IMR-90 (cell line): ENCODE data around the gene CRACDL. TPM values are rescaled to one million over a fixed set of nuclear protein-coding genes. Genes with fewer than 3 reads are reported as not detected.

Experiments
- ATAC-seq: fragments of 200-7000 bp; cut with Tn5 transposase; 2 replicates; pipeline ENCODE4 v1.9.1; 2020; ENCODE audit warnings: low read depth, mild to moderate bottlenecking, moderate library complexity
- BruUV-seq: library from RNA; stranded (reverse); fragments of 400-500 nt; replicated peaks from 2 replicates; lab custom pipeline; 2021; lab: Mats Ljungman, UMichigan
- CTCF ChIA-PET: fragments of 300-600 bp; formaldehyde crosslinking; extraction: SDS; loops from one replicate; lab custom pipeline; 2021; ENCODE audit warnings: antibody characterized with exemption; lab: Yijun Ruan, JAX
- POLR2A ChIA-PET: fragments of 300-600 bp; sonication (Branson Sonifier 250); formaldehyde crosslinking; loops from one replicate; lab custom pipeline; 2022; ENCODE audit warnings: antibody characterized with exemption; ENCODE audit not compliant: unreplicated experiment; lab: Charles Lee
- DNase-seq: peaks from one replicate; pipeline ENCODE4 v3.0.0; 2013
- H2AFZ ChIP-seq: replicated peaks from 2 replicates; pipeline ENCODE3; 2013; ENCODE audit warnings: low read length, mild to moderate bottlenecking; ENCODE audit not compliant: poor library complexity
- H2AK5ac ChIP-seq: 2 replicates; pipeline ENCODE4 v1.6.1; 2013; ENCODE audit warnings: low read depth, low read length, inconsistent platforms
- H2AK9ac ChIP-seq: replicated peaks from 2 replicates; pipeline ENCODE3; 2013; ENCODE audit warnings: mild to moderate bottlenecking, low read depth, low read length, moderate library complexity; ENCODE audit not compliant: poor library complexity
- H2BK120ac ChIP-seq: 2 replicates; pipeline ENCODE4 v1.6.1; 2013; ENCODE audit warnings: low read depth, low read length, inconsistent platforms
- H2BK15ac ChIP-seq: 3 replicates; pipeline ENCODE4 v1.6.1; 2013; ENCODE audit warnings: low read depth, low read length, inconsistent platforms
- H2BK20ac ChIP-seq: 2 replicates; pipeline ENCODE4 v1.6.1; 2013; ENCODE audit warnings: low read depth, mild to moderate bottlenecking, inconsistent platforms, low read length, moderate library complexity
- H2BK5ac ChIP-seq: 2 replicates; pipeline ENCODE4 v1.6.1; 2013; ENCODE audit warnings: mild to moderate bottlenecking, low read depth, low read length, inconsistent platforms; ENCODE audit not compliant: poor library complexity, severe bottlenecking
- H3K14ac ChIP-seq: replicated peaks from 2 replicates; pipeline ENCODE4 v1.6.1; 2013; ENCODE audit warnings: low read depth, low read length, inconsistent platforms
- H3K18ac ChIP-seq: 2 replicates; pipeline ENCODE4 v1.6.1; 2013; ENCODE audit warnings: low read depth, low read length, control low read depth
- H3K23ac ChIP-seq: 2 replicates; pipeline ENCODE4 v1.6.1; 2013; ENCODE audit warnings: low read depth, low read length, inconsistent platforms
- H3K27ac ChIP-seq: 2 replicates; pipeline ENCODE4 v1.5.1; 2013; ENCODE audit warnings: mild to moderate bottlenecking, control low read depth, low read length; ENCODE audit not compliant: insufficient read depth
- H3K27me3 ChIP-seq: 2 replicates; pipeline ENCODE4 v1.6.1; 2013; ENCODE audit warnings: low read length; ENCODE audit not compliant: control insufficient read depth, insufficient read depth
- H3K36me3 ChIP-seq: 2 replicates; pipeline ENCODE4 v1.6.1; 2013; ENCODE audit warnings: low read length, mixed read lengths; ENCODE audit not compliant: control insufficient read depth, insufficient read depth
- H3K4ac ChIP-seq: 2 replicates; pipeline ENCODE4 v1.6.1; 2013; ENCODE audit warnings: low read depth, low read length, inconsistent platforms
- H3K4me1 ChIP-seq: 2 replicates; pipeline ENCODE4 v1.6.1; 2013; ENCODE audit warnings: low read length, mixed read lengths; ENCODE audit not compliant: control insufficient read depth, insufficient read depth
- H3K4me2 ChIP-seq: 2 replicates; pipeline ENCODE4 v1.6.1; 2013; ENCODE audit warnings: low read depth, mild to moderate bottlenecking, control low read depth, low read length, moderate library complexity
- H3K4me3 ChIP-seq: 2 replicates; pipeline ENCODE4 v1.5.1; 2013; ENCODE audit warnings: low read depth, mild to moderate bottlenecking, control low read depth, low read length, moderate library complexity; ENCODE audit not compliant: insufficient read depth
- H3K56ac ChIP-seq: 2 replicates; pipeline ENCODE4 v1.6.1; 2013; ENCODE audit warnings: low read length, inconsistent platforms; ENCODE audit not compliant: insufficient read depth; ENCODE audit errors: extremely low read depth
- H3K79me1 ChIP-seq, 2 experiments: 2 replicates each; pipeline ENCODE4 v1.6.1; 2013; ENCODE audit warnings: low read length in 2 of 2, inconsistent platforms in 1 of 2, low read depth in 1 of 2
- H3K9ac ChIP-seq: 2 replicates; pipeline ENCODE4 v1.6.1; 2013; ENCODE audit warnings: low read depth, low read length, control low read depth
- H3K9me1 ChIP-seq: 2 replicates; pipeline ENCODE4 v1.6.1; 2013; ENCODE audit warnings: low read length, inconsistent platforms; ENCODE audit not compliant: insufficient read depth
- H3K9me3 ChIP-seq: 2 replicates; pipeline ENCODE4 v1.6.1; 2013; ENCODE audit warnings: low read length; ENCODE audit not compliant: control insufficient read depth, insufficient read depth
- H4K20me1 ChIP-seq: 2 replicates; pipeline ENCODE4 v1.6.1; 2013; ENCODE audit warnings: low read length, inconsistent platforms; ENCODE audit not compliant: insufficient read depth
- H4K5ac ChIP-seq: 2 replicates; pipeline ENCODE4 v1.6.1; 2013; ENCODE audit warnings: mild to moderate bottlenecking, low read depth, low read length, control low read depth
- H4K8ac ChIP-seq, 2 experiments: 2 replicates each; pipeline ENCODE4 v1.6.1; 2013; ENCODE audit warnings: low read depth in 2 of 2, low read length in 2 of 2, control low read depth in 1 of 2, inconsistent platforms in 1 of 2
- H4K91ac ChIP-seq: 2 replicates; pipeline ENCODE4 v1.6.1; 2013; ENCODE audit warnings: low read depth, low read length, inconsistent platforms; ENCODE audit not compliant: insufficient read depth
- BHLHE40 ChIP-seq: fragments of 150-350 bp; IDR thresholded peaks from 2 replicates; pipeline ENCODE4 v1.6.1; 2016; ENCODE audit warnings: mild to moderate bottlenecking, low read depth, low read length
- CEBPB ChIP-seq: IDR thresholded peaks from 2 replicates; pipeline ENCODE4 v1.6.1; 2012; ENCODE audit warnings: low read depth, low read length, improper control_type of control experiment
- CHD1 ChIP-seq: IDR thresholded peaks from 2 replicates; pipeline ENCODE4 v1.6.1; 2012; ENCODE audit warnings: low read depth, low read length, improper control_type of control experiment
- FOS ChIP-seq: fragments of 150-350 bp; IDR thresholded peaks from 2 replicates; pipeline ENCODE4 v1.6.1; 2016; ENCODE audit warnings: low read depth, low read length
- MAFK ChIP-seq: IDR thresholded peaks from 2 replicates; pipeline ENCODE4 v1.6.1; 2012; ENCODE audit warnings: low read depth, low read length, improper control_type of control experiment
- MAZ ChIP-seq: IDR thresholded peaks from 2 replicates; pipeline ENCODE4 v1.6.1; 2012; ENCODE audit warnings: low read depth, mild to moderate bottlenecking, low read length, improper control_type of control experiment, moderate library complexity, borderline replicate concordance
- MXI1 ChIP-seq: IDR thresholded peaks from 2 replicates; pipeline ENCODE4 v1.6.1; 2012; ENCODE audit warnings: low read depth, mild to moderate bottlenecking, low read length, moderate library complexity, borderline replicate concordance
- NFE2L2 ChIP-seq: fragments of 150-350 bp; IDR thresholded peaks from 2 replicates; pipeline ENCODE4 v1.6.1; 2016; ENCODE audit warnings: low read depth, mild to moderate bottlenecking, low read length
- POLR2A ChIP-seq: IDR thresholded peaks from 2 replicates; pipeline ENCODE4 v1.6.1; 2012; ENCODE audit warnings: mild to moderate bottlenecking, low read depth, low read length
- RCOR1 ChIP-seq: IDR thresholded peaks from 2 replicates; pipeline ENCODE4 v1.6.1; 2012; ENCODE audit warnings: mild to moderate bottlenecking, low read length, improper control_type of control experiment; ENCODE audit not compliant: insufficient replicate concordance
- RFX5 ChIP-seq: IDR thresholded peaks from 2 replicates; pipeline ENCODE4 v1.8.0; 2012; ENCODE audit warnings: low read depth, mild to moderate bottlenecking, low read length, moderate library complexity
- SMC3 ChIP-seq: fragments of 150-350 bp; IDR thresholded peaks from 2 replicates; pipeline ENCODE4 v1.6.1; 2016; ENCODE audit warnings: low read depth, mild to moderate bottlenecking, antibody characterized with exemption, low read length, moderate library complexity
- USF2 ChIP-seq: fragments of 150-350 bp; IDR thresholded peaks from 2 replicates; pipeline ENCODE4 v1.6.1; 2017; ENCODE audit warnings: mild to moderate bottlenecking, antibody characterized with exemption, low read length, low read depth
- WGBS, 2 experiments: methylation state at CpG; one replicate each; pipeline versions ENCODE4 v1.1.5 to v1.1.7; 2013; ENCODE audit warnings: missing lambda C conversion rate in 2 of 2; ENCODE audit not compliant: insufficient read length in 1 of 2; ENCODE audit errors: extremely low coverage in 2 of 2; 5-methylcytosine and 5-hydroxymethylcytosine counted together
- dilution Hi-C: fragments of 300-500 bp; cut with HindIII; formaldehyde crosslinking; loops from one replicate; pipeline ENCODE4 v1.14.3; 2018; ENCODE audit warnings: low sequenced_read_pairs; ENCODE audit not compliant: unreplicated experiment
- in situ Hi-C: fragments of 300-500 bp; cut with MboI; formaldehyde crosslinking; loops from 3 replicates; pipeline ENCODE4 v1.14.3; 2019; ENCODE audit warnings: low sequenced_read_pairs, inconsistent platforms, mixed read lengths
- intact Hi-C: fragments of 100-400 bp; cut with micrococcal nuclease; formaldehyde crosslinking; loops from 2 replicates; pipeline ENCODE4 v1.10.0; 2022
- polyA plus RNA-seq, 3 experiments: library from polyadenylated mRNA; depleted of rRNA; stranded (reverse); fragments of >200 nt; gene quantifications; 2 replicates each; pipeline ENCODE4 v1.2.3, GENCODE V29; 2012; ENCODE audit warnings: low replicate concordance in 1 of 3
- total RNA-seq: library from RNA; depleted of rRNA; stranded (reverse); fragments of >200 nt; gene quantifications from 2 replicates; pipeline ENCODE4 v1.2.3, GENCODE V29; 2012

The CRACDL gene
- total and polyA plus RNA-seq, 2 of the 4 experiments (the other 2 are of a cell fraction): not detected

- no peak overlapping the region for H4K8ac ChIP-seq
- H3K14ac ChIP-seq: no peak overlapping the region
- ChIA-PET CTCF (no interaction called here), POLR2A (no interaction called here)
- no peak overlapping the region for H3K23ac ChIP-seq
- no peak overlapping the region for H3K4me2 ChIP-seq
- dilution Hi-C loops: no loop called here
- peaks cover 16% of the 10 kb centered on the region for H3K27me3 ChIP-seq
- no peak overlapping the region for H2AK9ac ChIP-seq
- H3K36me3 ChIP-seq: no peaks in the 10 kb centered on the region
- no CpG with 5 or more reads among the region's 10 CpGs for WGBS, 2 experiments
- TF ChIP-seq MAFK (no peak), RCOR1 (no peak), CEBPB (no peak), BHLHE40 (no peak), POLR2A (no peak), RFX5 (no peak), SMC3 (no peak), NFE2L2 (no peak), CHD1 (no peak), FOS (no peak), MXI1 (no peak), MAZ (no peak), USF2 (no peak)
- no peak overlapping the region for H2AK5ac ChIP-seq
- H3K9ac ChIP-seq: no peak overlapping the region
- no peak overlapping the region for H4K5ac ChIP-seq
- no TSS peak for BruUV-seq
- H3K4ac ChIP-seq: no peak overlapping the region
- H3K27ac ChIP-seq: no peak overlapping the region
- in situ Hi-C loops: loop anchor here (25.0 kb wide), 1 partner anchor 424 kb away; no protein-coding TSS in a partner anchor
- H2BK15ac ChIP-seq: no peak overlapping the region
- no peaks in the 10 kb centered on the region for H3K4me1 ChIP-seq
- intact Hi-C loops: loop anchor here (5.0 to 10.0 kb wide), 3 partner anchors 659 to 1426 kb away; partner anchors contain the start of gene REV1
- no peaks in the 10 kb centered on the region for H4K20me1 ChIP-seq
- no peak overlapping the region for H2AFZ ChIP-seq
- no peak overlapping the region for H3K4me3 ChIP-seq
- H3K56ac ChIP-seq: no peak overlapping the region
- H3K9me3 ChIP-seq: no peaks in the 10 kb centered on the region
- ATAC-seq: no peak
- no peak for DNase-seq
- H2BK20ac ChIP-seq: no peak overlapping the region
- H2BK120ac ChIP-seq: no peak overlapping the region
- no peak overlapping the region for H2BK5ac ChIP-seq
- H4K91ac ChIP-seq: no peak overlapping the region
- H3K79me1 ChIP-seq: no peaks in the 10 kb centered on the region
- H3K9me1 ChIP-seq: no peaks in the 10 kb centered on the region
- no peak overlapping the region for H3K18ac ChIP-seq
Observed at GRCh38 chr2:98835831-98836385, 100.1 kb downstream of the CRACDL start.
